SJSA1 (cell line): ENCODE results near the gene KLHL5. TPM values are rescaled to one million over a fixed set of nuclear protein-coding genes. Genes with fewer than 3 reads are reported as not detected.
"Not testable (repeated sequence)": the region's sequence is repeated elsewhere in the genome, so short reads cannot be mapped to it uniquely, and the experiment has no call there.

Experiments
- DNase-seq, 2 experiments: peaks; one replicate each; pipeline ENCODE4 v3.0.0-alpha.2; 2015 to 2020; ENCODE audit warnings: low spot score in 2 of 2, low read depth in 1 of 2
- H3K27ac ChIP-seq: fragments of 250-450 bp; sonication (Bioruptor Pico); 2 replicates; pipeline ENCODE4 v1.5.1; 2020; ENCODE audit warnings: mild to moderate bottlenecking, moderate library complexity
- H3K27me3 ChIP-seq: fragments of 250-450 bp; sonication (Bioruptor Pico); replicated peaks from 2 replicates; pipeline ENCODE4 v1.5.1; 2020; ENCODE audit warnings: mild to moderate bottlenecking, moderate library complexity
- H3K36me3 ChIP-seq: fragments of 250-450 bp; sonication (Bioruptor Pico); 2 replicates; pipeline ENCODE4 v1.5.1; 2020; ENCODE audit warnings: mild to moderate bottlenecking
- H3K4me1 ChIP-seq: fragments of 250-450 bp; sonication (Bioruptor Pico); replicated peaks from 2 replicates; pipeline ENCODE4 v1.6.1; 2021; ENCODE audit warnings: mild to moderate bottlenecking
- H3K4me3 ChIP-seq: fragments of 250-450 bp; sonication (Bioruptor Pico); 2 replicates; pipeline ENCODE4 v1.5.1; 2020; ENCODE audit warnings: mild to moderate bottlenecking
- H3K9me3 ChIP-seq: fragments of 250-450 bp; sonication (Bioruptor Pico); replicated peaks from 2 replicates; pipeline ENCODE4 v1.5.1; 2020; ENCODE audit warnings: mild to moderate bottlenecking
- total RNA-seq: library from RNA; depleted of rRNA; stranded (reverse); fragments of >200 nt; shearing (Covaris generic); gene quantifications from 2 replicates; pipeline ENCODE4 v1.2.3, GENCODE V29; 2014; rRNA removed

KLHL5 gene
- 79.3 and 80.8 TPM in 2 replicates for total RNA-seq

GRCh38 chr4:39062094-39062769 lies at the start of gene KLHL5:
TSS of gene KLHL5 (plus strand) at chr4:39062232. CDS start at chr4:39062653, 421 bp downstream.
- H3K4me3 ChIP-seq, result no peak within 1 kb of the TSS
- H3K36me3 ChIP-seq, result no peaks in the 10 kb centered on the region
- no peaks in the 10 kb centered on the region for H3K27me3 ChIP-seq
- H3K9me3 ChIP-seq, result no peaks in the 10 kb centered on the region
- no peak within 1 kb of the TSS for H3K27ac ChIP-seq
- no peaks in the 10 kb centered on the region for H3K4me1 ChIP-seq
- no peak for DNase-seq

GRCh38 chr4:39014028-39014427 lies 48.0 kb upstream of the KLHL5 start:
- Histone ChIP-seq H3K9me3 (no peaks in the 10 kb centered on the region), H3K27me3 (no peaks in the 10 kb centered on the region), H3K36me3 (no peaks in the 10 kb centered on the region), H3K4me3 (no peak overlapping the region), H3K27ac (no peak overlapping the region), H3K4me1 (no peaks in the 10 kb centered on the region)
- DNase-seq, result no peak

- Histone ChIP-seq H3K4me1 (peaks cover 5% of the 10 kb centered on the region; the same call in 1 of the 2 replicates), H3K27ac (no peak overlapping the region), H3K4me3 (no peak overlapping the region), H3K36me3 (no peaks in the 10 kb centered on the region), H3K9me3 (no peaks in the 10 kb centered on the region), H3K27me3 (no peaks in the 10 kb centered on the region)
- DNase-seq, result no peak
Observed at GRCh38 chr4:39020130-39020529, 41.9 kb upstream of the KLHL5 start.

- Histone ChIP-seq H3K36me3 (no peaks in the 10 kb centered on the region), H3K4me3 (no peak overlapping the region), H3K9me3 (no peaks in the 10 kb centered on the region), H3K27ac (no peak overlapping the region), H3K4me1 (peaks cover 12% of the 10 kb centered on the region), H3K27me3 (no peaks in the 10 kb centered on the region)
- no peak for DNase-seq
Observed at GRCh38 chr4:39021631-39022030, 40.4 kb upstream of the KLHL5 start.

GRCh38 chr4:39022241-39022640 lies 39.8 kb upstream of the KLHL5 start:
- peaks cover 12% of the 10 kb centered on the region for H3K4me1 ChIP-seq
- no peaks in the 10 kb centered on the region for H3K9me3 ChIP-seq
- no peaks in the 10 kb centered on the region for H3K27me3 ChIP-seq
- H3K4me3 ChIP-seq, result no peak overlapping the region
- no peak overlapping the region for H3K27ac ChIP-seq
- DNase-seq, result no peak
- no peaks in the 10 kb centered on the region for H3K36me3 ChIP-seq

- Histone ChIP-seq H3K27ac (no peak overlapping the region), H3K9me3 (no peaks in the 10 kb centered on the region), H3K4me1 (peaks cover 12% of the 10 kb centered on the region), H3K36me3 (no peaks in the 10 kb centered on the region), H3K27me3 (no peaks in the 10 kb centered on the region), H3K4me3 (no peak overlapping the region)
- DNase-seq, result no peak
Observed at GRCh38 chr4:39023059-39023458, 39.0 kb upstream of the KLHL5 start.

- H3K27ac ChIP-seq, result no peak overlapping the region
- no peak for DNase-seq
- no peaks in the 10 kb centered on the region for H3K36me3 ChIP-seq
- no peak overlapping the region for H3K4me3 ChIP-seq
- H3K9me3 ChIP-seq, result no peaks in the 10 kb centered on the region
- H3K4me1 ChIP-seq, result peaks cover 12% of the 10 kb centered on the region
- H3K27me3 ChIP-seq, result no peaks in the 10 kb centered on the region
Observed at GRCh38 chr4:39024311-39024865, 37.6 kb upstream of the KLHL5 start.

- Histone ChIP-seq H3K27ac (peak overlapping the region; percentile 40), H3K4me3 (no peak overlapping the region)
- DNase-seq, result no peak
Observed at GRCh38 chr4:39025552-39026085, 36.4 kb upstream of the KLHL5 start.

GRCh38 chr4:39026096-39026495 lies 35.9 kb upstream of the KLHL5 start:
- Histone ChIP-seq H3K27ac (peak overlapping the region; percentile 40), H3K4me3 (no peak overlapping the region), H3K4me1 (peaks cover 12% of the 10 kb centered on the region), H3K36me3 (no peaks in the 10 kb centered on the region), H3K27me3 (no peaks in the 10 kb centered on the region), H3K9me3 (no peaks in the 10 kb centered on the region)
- no peak for DNase-seq

More at GRCh38 chr4:39025552-39026085, 36.4 kb upstream of the KLHL5 start:
- Histone ChIP-seq H3K27me3 (no peaks in the 10 kb centered on the region), H3K9me3 (no peaks in the 10 kb centered on the region), H3K4me1 (peaks cover 12% of the 10 kb centered on the region), H3K36me3 (no peaks in the 10 kb centered on the region)

GRCh38 chr4:39029752-39030694 lies 32.0 kb upstream of the KLHL5 start:
- peaks cover 22% of the 10 kb centered on the region for H3K4me1 ChIP-seq
- H3K4me3 ChIP-seq, result peak overlapping the region; percentile 29
- 0 out of 2 replicates have a peak overlapping the region, but pooled peaks have one; percentile 26 for H3K27ac ChIP-seq
- H3K36me3 ChIP-seq, result no peaks in the 10 kb centered on the region
- no peaks in the 10 kb centered on the region for H3K9me3 ChIP-seq
- no peaks in the 10 kb centered on the region for H3K27me3 ChIP-seq
- DNase-seq, result no peak

- Histone ChIP-seq H3K36me3 (no peaks in the 10 kb centered on the region), H3K4me1 (peaks cover 24% of the 10 kb centered on the region), H3K4me3 (peak overlapping the region; percentile 29), H3K27me3 (no peaks in the 10 kb centered on the region), H3K27ac (0 out of 2 replicates have a peak overlapping the region, but pooled peaks have one; percentile 26), H3K9me3 (no peaks in the 10 kb centered on the region)
- no peak for DNase-seq
Observed at GRCh38 chr4:39030725-39031124, 31.3 kb upstream of the KLHL5 start.

GRCh38 chr4:39031590-39032020 lies 30.4 kb upstream of the KLHL5 start:
- H3K36me3 ChIP-seq, DNase-seq, H3K9me3 ChIP-seq, H3K27me3 ChIP-seq: not testable (repeated sequence)
- H3K4me1 ChIP-seq, result peaks cover 30% of the 10 kb centered on the region
- H3K4me3 ChIP-seq, result peak overlapping the region; percentile 29
- peak overlapping the region; percentile 68 for H3K27ac ChIP-seq

GRCh38 chr4:39032218-39033085 lies 29.6 kb upstream of the KLHL5 start, which contains the start of gene TMEM156:
TSS of gene TMEM156 (minus strand) at chr4:39032409. CDS start at chr4:39032313, 96 bp downstream.
- H3K4me3 ChIP-seq, result peak within 1 kb of the TSS; percentile 29
- H3K9me3 ChIP-seq, result no peaks in the 10 kb centered on the region
- H3K27ac ChIP-seq, result peak within 1 kb of the TSS; percentile 71
- H3K4me1 ChIP-seq, result peaks cover 38% of the 10 kb centered on the region
- no peaks in the 10 kb centered on the region for H3K36me3 ChIP-seq
- peak in 1 of 2 experiments; percentile 69 for DNase-seq
- no peaks in the 10 kb centered on the region for H3K27me3 ChIP-seq
